Stimulated activated CD4-positive, alpha-beta T cell treated with anti-CD3 and anti-CD28 coated beads, Interleukin-1b, Interleukin-23, amount 100 ng/mL, for 4 hours (primary cell): ENCODE data around the gene KCNIP3.

Experiments
- DNase-seq, 2 donors: peaks; one replicate each; pipeline ENCODE4 v3.0.0-alpha.2; 2020; ENCODE audit warnings: low read depth in 2 of 2

Gene KCNIP3

GRCh38 chr2:95296011-95296410 lies 1.1 kb upstream of the KCNIP3 start:
- no peak for DNase-seq

DNA sequence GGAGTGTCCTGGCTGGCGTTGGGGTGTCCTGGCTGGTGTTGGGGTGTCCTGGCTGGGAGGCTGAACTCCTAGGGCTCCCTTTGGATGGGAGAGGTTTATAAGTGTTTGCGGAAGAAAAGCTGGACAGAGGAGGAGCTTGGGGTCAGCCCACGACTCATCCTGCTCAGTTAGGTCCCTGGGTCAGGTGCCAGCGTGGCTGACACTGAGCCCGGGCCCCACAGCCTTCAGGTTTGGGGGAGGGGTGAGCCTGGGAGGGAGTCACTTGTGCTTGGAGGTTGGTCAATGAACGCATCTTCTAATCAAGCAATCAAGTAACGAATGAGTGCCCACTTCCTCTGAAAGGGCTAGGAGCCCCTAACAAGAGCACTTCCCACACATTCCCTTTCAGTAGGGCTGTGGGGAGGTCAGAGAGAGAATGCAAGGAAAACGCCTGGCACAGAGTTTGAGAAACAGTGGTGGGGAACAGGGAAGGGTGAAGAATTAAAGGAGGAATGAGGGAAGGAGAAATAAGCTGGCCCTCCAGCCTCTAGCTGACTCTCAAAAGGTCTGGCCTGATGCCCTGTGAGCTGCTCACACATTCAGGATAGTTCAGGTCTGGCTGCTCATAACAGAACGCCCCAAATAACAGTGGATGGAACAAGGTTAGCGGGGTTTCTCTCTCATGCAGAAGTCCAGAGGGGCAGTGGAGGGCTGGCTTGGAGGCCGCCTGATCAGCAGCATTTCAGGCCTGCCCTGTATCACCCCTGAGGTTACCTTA lies 670 bp downstream of the KCNIP3 start:
- no peak for DNase-seq

- DNase-seq: no peak
Observed at GRCh38 chr2:95298486-95299111, 1.5 kb downstream of the KCNIP3 start.

- DNase-seq: no peak
Observed at GRCh38 chr2:95299961-95300360, 2.8 kb downstream of the KCNIP3 start.

- no peak for DNase-seq
Observed at GRCh38 chr2:95300450-95300849, 3.3 kb downstream of the KCNIP3 start.

DNA sequence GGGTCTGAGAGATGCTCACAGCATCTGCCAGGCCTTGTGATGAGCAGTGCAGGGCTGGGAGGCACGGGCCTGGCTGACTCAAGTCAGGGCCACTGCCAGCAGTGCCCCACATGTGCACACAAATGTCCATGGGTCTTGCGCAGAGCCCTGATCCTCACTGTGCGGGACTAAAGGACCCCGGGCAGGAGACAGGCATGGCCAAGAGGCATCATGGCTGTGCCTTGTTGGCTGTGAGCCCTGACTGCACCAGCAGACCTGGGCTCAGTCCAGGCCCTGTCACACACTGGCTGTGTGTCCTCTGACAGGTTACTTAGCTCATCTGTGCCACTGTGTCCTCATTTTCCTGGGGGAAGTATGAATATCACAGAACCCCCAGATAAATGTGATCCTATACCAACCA lies 4.0 kb downstream of the KCNIP3 start:
- DNase-seq: no peak

DNA sequence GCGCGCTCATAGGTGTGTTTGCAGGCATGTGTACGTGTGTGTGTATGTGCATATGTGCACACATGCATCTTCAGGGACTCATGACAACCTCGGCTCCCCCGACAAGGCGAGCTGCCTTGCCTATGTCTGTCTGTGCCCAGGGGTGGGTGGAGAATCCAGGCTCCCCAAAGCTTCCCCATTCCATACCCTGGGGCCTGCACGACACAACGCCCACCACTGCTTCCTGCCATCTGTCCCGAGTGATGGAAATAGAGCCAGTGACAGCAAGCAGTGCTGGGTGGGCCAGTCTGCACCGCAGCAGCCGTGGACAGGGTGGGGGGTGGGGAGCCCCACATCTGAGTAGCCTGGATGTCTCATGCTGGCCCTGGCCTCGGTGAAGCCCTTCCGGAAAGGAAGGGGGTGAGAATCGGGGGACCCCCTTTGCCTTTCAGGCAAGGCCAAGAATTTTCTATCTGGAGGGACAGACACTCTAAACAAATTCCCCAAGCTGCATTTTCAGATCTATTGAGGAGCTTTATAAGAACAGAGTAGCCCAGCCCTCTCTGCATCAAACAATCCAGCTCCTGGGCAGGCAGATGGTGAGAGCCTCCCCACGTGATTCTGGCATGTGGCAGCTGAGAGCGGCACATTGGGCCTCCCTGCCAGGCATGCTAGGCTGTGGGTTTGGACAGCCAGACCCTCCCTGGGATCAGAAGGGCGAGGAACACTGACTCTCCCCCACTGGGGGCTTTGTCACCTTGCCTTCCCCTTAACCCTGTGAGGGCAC lies 4.9 kb downstream of the KCNIP3 start:
- no peak for DNase-seq

DNA sequence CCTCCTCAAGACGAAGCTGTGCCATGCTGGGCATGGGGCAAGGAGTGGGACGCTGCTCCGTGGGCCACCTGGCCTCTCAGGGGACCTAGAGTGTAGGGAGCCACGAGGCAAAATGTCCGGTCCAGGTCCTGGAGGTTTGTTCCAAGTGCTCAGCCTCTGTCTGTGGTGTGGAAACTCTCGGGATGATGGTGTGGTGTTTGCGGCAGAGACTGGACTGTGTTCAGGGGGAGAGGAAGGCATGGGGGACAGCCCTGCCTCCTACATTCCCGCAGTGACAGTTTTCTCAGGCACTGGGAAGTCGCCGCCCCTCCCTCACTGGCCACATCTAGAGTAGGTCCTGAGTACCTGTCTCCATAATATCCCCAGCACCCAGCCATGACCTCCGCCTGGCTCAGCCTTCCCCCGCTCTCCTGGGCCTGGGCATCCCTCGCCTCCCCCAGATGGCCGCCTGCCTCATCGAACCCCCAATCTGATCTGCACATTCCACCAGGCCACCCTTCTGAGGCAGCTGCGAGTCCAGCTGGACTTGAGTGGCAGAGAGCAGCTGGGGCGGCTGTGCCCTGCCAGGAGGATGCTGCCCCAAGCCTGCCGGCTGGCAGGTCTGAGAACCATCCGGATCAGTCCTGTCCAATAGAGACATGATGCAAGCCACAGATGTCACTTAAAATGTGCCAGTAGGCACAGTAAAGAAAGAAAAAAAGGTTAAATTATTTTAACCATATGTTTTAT lies 6.2 kb downstream of the KCNIP3 start:
- no peak for DNase-seq

GRCh38 chr2:95305380-95306061 lies 8.4 kb downstream of the KCNIP3 start:
- no peak for DNase-seq

- DNase-seq: no peak
Observed at GRCh38 chr2:95306336-95306895, 9.3 kb downstream of the KCNIP3 start.

- no peak for DNase-seq
Observed at GRCh38 chr2:95307036-95307435, 9.9 kb downstream of the KCNIP3 start.

DNA sequence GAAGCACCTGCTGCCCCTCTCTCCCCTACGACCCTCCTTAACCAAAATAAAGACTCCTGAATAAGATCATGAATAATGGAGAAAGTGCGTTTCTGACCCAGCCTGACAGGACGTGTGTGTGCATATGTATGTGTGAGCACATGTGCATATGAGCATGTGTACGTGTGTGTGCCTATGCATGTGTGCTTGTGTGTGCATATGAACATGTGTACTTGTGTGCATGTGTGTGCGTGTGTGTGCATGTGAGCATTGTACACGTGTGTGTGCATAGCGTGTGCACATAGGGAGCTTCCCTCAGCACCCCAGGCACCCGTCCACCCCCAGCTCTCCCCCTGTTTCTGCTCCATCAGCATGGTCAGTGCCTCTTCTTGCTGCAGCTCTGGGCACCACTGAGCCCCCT lies 10.7 kb downstream of the KCNIP3 start:
- no peak for DNase-seq

DNA sequence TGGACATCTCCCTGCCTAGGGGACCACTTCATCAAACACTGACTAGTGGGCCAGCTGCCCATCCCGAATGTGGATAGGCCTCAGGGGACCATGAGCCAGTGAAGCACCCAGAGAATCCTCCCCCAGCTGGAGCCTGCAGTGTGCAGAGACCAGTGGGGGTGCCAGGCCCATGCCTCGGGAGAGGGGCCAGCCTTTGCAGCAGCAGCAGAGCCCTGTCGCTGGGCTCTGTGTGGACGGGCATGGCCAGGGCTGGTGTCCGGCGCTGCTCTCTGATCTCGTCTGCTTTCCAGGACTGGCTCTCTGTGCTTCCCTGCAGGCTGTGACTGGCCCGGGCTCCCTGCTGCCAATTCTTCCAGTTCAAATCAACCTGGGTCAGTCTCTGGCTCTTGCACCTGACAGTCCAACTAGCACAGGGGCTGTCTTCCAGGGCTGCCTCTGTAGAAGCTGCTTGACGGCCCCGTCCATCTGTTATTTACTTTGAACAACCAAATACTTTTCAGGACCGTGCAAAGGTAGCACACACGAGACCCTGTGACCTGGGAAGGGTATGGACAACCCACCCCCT lies 11.4 kb downstream of the KCNIP3 start:
- DNase-seq: no peak

- DNase-seq: no peak
Observed at GRCh38 chr2:95309599-95309998, 12.5 kb downstream of the KCNIP3 start.

DNA sequence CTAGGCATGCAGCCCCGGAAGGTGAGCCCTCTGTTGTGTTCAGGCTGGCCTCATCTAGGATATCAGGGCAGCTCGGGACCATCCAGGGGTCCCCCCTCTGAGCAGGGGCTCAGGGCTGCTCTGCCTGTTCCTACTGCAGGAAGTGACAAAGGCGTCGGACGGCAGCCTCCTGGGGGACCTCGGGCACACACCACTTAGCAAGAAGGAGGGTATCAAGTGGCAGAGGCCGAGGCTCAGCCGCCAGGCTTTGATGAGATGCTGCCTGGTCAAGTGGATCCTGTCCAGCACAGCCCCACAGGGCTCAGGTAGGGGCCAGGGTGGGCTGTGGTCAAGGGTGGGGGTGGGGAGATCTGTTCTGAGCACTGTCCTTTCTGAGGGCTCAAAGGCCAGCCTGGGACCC lies 13.1 kb downstream of the KCNIP3 start:
- no peak for DNase-seq

- DNase-seq: no peak
Observed at GRCh38 chr2:95310651-95311050, 13.5 kb downstream of the KCNIP3 start.

- DNase-seq: no peak
Observed at GRCh38 chr2:95311815-95312542, 14.8 kb downstream of the KCNIP3 start.

- no peak for DNase-seq
Observed at GRCh38 chr2:95312543-95313201, 15.5 kb downstream of the KCNIP3 start.

GRCh38 chr2:95313296-95314131 lies 16.4 kb downstream of the KCNIP3 start:
- no peak for DNase-seq
